ENCODE measurements around the gene ADGB.
A peak's percentile ranks its signal among the peaks of the same experiment; 100 is the strongest.
"Not testable (repeated sequence)": the region's sequence is repeated elsewhere in the genome, so short reads cannot be mapped to it uniquely, and the experiment has no call there.

ADGB gene

GRCh38 chr6:146598772-146599405 is at the start of gene ADGB:
Gene ADGB (plus strand): TSS chr6:146598972. CDS start chr6:146599041, 69 bp downstream.
- peak; percentile 46 for DNase-seq (ENCODE audit: low read depth)

GRCh38 chr6:146550911-146551310 is 47.9 kb upstream of the ADGB start:
- peak; percentile 71 for DNase-seq (ENCODE audit: low read depth)

- no peak for DNase-seq (ENCODE audit: low read depth)
Measured at GRCh38 chr6:146551545-146551944, 47.2 kb upstream of the ADGB start.

- DNase-seq (ENCODE audit: low read depth) = no peak
Measured at GRCh38 chr6:146553377-146554135, 45.2 kb upstream of the ADGB start.

GRCh38 chr6:146560607-146561006 is 38.2 kb upstream of the ADGB start:
- no peak for DNase-seq (ENCODE audit: low read depth)

- DNase-seq (ENCODE audit: low read depth) = not testable (repeated sequence)
Measured at GRCh38 chr6:146566661-146567060, 32.1 kb upstream of the ADGB start.

GRCh38 chr6:146568619-146569018 is 30.2 kb upstream of the ADGB start:
- DNase-seq (ENCODE audit: low read depth) = not testable (repeated sequence)

GRCh38 chr6:146574211-146574610 is 24.6 kb upstream of the ADGB start:
- DNase-seq (ENCODE audit: low read depth) = no peak

GRCh38 chr6:146578054-146578453 is 20.7 kb upstream of the ADGB start:
- no peak for DNase-seq (ENCODE audit: low read depth)

- no peak for DNase-seq (ENCODE audit: low read depth)
Measured at GRCh38 chr6:146581968-146582367, 16.8 kb upstream of the ADGB start.

- peak; percentile 65 for DNase-seq (ENCODE audit: low read depth)
Measured at GRCh38 chr6:146582857-146583256, 15.9 kb upstream of the ADGB start.

GRCh38 chr6:146583966-146584365 is 14.8 kb upstream of the ADGB start:
- DNase-seq (ENCODE audit: low read depth) = peak; percentile 31

GRCh38 chr6:146587459-146587858 is 11.3 kb upstream of the ADGB start:
- DNase-seq (ENCODE audit: low read depth) = no peak

- no peak for DNase-seq (ENCODE audit: low read depth)
Measured at GRCh38 chr6:146590492-146590891, 8.3 kb upstream of the ADGB start.

GRCh38 chr6:146592451-146592850 is 6.3 kb upstream of the ADGB start:
- DNase-seq (ENCODE audit: low read depth) = no peak

GRCh38 chr6:146593986-146594385 is 4.8 kb upstream of the ADGB start:
- DNase-seq (ENCODE audit: low read depth) = no peak

GRCh38 chr6:146594495-146594894 is 4.3 kb upstream of the ADGB start:
- DNase-seq (ENCODE audit: low read depth) = no peak

- no peak for DNase-seq (ENCODE audit: low read depth)
Measured at GRCh38 chr6:146595972-146596731, 2.6 kb upstream of the ADGB start.

GRCh38 chr6:146601352-146601751 is 2.6 kb downstream of the ADGB start:
- no peak for DNase-seq (ENCODE audit: low read depth)

- DNase-seq (ENCODE audit: low read depth) = no peak
Measured at GRCh38 chr6:146602526-146602925, 3.8 kb downstream of the ADGB start.

- no peak for DNase-seq (ENCODE audit: low read depth)
Measured at GRCh38 chr6:146613947-146614346, 15.2 kb downstream of the ADGB start.

GRCh38 chr6:146620655-146621054 is 21.9 kb downstream of the ADGB start:
- peak; percentile 2 for DNase-seq (ENCODE audit: low read depth)

GRCh38 chr6:146628350-146628749 is 29.6 kb downstream of the ADGB start:
- no peak for DNase-seq (ENCODE audit: low read depth)

Data from amniotic epithelial cell (primary cell).